Islet of Langerhans (tissue), 1 donor: ENCODE results near the gene ABCA12.
"Not testable (repeated sequence)": the region's sequence is repeated elsewhere in the genome, so short reads cannot be mapped to it uniquely, and the experiment has no call there.

Source experiments
- FAIRE-seq: peaks from one replicate; lab custom pipeline; 2011; peaks lifted over from hg19 to GRCh38; lab: Jason Lieb, UNC

The ABCA12 gene, protein sequence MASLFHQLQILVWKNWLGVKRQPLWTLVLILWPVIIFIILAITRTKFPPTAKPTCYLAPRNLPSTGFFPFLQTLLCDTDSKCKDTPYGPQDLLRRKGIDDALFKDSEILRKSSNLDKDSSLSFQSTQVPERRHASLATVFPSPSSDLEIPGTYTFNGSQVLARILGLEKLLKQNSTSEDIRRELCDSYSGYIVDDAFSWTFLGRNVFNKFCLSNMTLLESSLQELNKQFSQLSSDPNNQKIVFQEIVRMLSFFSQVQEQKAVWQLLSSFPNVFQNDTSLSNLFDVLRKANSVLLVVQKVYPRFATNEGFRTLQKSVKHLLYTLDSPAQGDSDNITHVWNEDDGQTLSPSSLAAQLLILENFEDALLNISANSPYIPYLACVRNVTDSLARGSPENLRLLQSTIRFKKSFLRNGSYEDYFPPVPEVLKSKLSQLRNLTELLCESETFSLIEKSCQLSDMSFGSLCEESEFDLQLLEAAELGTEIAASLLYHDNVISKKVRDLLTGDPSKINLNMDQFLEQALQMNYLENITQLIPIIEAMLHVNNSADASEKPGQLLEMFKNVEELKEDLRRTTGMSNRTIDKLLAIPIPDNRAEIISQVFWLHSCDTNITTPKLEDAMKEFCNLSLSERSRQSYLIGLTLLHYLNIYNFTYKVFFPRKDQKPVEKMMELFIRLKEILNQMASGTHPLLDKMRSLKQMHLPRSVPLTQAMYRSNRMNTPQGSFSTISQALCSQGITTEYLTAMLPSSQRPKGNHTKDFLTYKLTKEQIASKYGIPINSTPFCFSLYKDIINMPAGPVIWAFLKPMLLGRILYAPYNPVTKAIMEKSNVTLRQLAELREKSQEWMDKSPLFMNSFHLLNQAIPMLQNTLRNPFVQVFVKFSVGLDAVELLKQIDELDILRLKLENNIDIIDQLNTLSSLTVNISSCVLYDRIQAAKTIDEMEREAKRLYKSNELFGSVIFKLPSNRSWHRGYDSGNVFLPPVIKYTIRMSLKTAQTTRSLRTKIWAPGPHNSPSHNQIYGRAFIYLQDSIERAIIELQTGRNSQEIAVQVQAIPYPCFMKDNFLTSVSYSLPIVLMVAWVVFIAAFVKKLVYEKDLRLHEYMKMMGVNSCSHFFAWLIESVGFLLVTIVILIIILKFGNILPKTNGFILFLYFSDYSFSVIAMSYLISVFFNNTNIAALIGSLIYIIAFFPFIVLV (N-terminal part only)

DNA sequence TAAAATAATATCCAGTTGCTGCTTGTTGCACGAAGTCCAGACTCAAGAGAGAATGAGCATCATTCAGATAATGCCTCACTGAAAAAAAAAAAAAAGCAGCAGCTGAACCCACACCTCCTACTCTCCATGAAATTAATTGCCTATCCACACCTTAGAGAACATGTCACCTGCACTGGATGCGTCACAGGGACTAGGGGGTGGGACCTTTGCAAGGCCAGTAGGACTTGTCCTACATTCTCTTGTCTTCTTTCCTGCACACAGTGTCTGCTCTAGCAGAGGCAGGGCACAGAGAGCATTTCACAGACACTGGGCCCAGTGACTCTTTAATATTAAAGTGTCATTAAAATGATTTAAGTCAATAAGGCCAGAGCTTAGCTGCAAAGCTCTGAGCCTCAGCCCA, at the start of gene ABCA12:
Gene ABCA12, minus strand, starts transcription at position 148 of the 400 bp plus-strand sequence. CDS start 418 bp downstream, outside the sequence.
- FAIRE-seq: no peak

DNA sequence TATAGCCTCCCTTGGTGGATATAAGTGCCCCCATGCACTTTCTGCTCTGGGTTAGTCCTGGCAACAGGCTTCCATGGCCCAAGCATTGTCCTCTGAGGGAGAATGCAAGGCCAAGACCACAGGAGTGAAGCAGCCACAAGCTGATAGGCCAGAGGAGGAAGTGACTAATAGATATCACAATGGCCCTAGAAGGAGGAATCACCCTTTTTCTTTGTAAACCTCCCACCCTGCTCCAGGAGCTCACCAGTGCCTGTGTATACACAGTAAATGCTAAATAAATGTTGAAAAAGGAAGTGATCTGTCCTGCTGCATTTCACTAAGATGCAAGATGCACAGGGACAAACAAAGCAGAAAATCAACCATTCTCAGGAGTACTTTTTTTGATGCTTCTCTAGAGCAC, 49.7 kb upstream of the ABCA12 start:
- no peak for FAIRE-seq

DNA sequence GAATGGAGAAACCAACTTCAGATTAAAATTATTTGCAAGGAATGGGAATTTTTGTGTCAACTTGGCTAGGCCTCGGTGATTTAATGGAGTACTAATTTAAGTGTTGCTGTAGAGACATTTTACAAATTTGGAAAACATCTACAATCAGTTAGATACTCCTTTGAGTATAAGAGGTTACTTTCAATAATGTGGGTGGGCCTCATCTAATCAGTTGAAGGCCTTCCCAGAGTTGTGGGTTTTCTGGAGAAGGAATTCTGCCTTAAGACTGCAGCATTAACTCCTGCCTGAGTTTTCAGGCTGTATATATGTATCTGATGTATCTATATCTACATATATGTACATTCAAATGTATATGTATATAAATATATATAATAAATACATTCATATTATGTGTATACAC, 47.6 kb upstream of the ABCA12 start:
- no peak for FAIRE-seq

DNA sequence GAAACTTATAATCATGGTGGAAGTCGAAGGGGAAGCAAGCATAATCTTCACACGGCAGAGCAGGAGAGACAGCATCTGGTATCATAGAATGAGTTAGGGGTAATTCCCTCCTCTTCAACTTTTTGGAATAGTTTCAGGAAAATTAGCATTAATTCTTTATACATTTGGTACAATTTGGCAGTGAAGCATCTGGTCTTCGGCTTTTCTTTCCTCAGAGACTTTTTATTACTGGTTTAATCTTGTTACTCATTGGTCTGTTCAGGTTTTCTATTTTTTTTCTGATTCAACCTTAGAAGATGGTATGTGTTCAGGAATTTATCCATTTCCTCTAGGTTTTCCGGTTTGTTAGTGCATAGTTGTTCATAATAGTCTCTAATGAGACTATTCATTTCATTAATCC, 39.7 kb upstream of the ABCA12 start:
- no peak for FAIRE-seq

DNA sequence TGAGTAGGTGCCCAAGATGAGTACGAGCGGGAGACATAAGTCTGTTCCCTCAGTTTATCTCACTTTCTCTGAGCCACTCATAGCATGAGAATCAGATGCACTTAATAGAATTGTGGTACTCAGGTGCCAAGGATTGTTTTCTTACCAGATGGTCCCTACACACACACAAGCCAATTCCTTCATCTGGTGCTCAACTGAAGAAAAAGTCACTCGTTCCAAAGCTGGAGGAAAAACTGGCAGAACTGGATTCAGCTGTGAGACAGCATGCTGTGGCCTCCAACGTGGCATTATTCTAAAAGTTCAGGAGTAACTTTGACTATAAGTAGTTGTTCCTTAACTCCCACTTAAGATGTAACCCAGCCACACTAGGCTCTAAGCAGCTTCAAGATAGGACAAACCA, 33.4 kb upstream of the ABCA12 start:
- FAIRE-seq: no peak

DNA sequence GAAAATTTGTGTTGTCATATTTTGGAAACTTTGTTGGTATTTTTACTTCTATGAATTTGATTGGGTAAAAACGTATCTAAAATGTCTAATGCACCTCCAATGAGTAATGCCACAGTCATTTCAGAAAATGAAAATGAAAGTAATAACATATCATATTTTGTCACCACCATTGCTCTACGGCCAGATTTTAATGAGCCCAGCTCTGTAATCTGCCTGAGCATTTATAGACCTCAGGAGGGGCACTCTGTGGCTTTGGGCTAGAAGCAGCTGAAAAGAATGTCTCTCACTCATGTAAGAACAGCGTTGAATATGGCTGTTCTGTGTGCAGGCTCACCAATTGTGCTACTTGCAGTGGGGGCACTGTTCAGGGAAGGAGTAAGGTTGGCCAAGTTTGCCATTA, 32.7 kb upstream of the ABCA12 start:
- FAIRE-seq: no peak

DNA sequence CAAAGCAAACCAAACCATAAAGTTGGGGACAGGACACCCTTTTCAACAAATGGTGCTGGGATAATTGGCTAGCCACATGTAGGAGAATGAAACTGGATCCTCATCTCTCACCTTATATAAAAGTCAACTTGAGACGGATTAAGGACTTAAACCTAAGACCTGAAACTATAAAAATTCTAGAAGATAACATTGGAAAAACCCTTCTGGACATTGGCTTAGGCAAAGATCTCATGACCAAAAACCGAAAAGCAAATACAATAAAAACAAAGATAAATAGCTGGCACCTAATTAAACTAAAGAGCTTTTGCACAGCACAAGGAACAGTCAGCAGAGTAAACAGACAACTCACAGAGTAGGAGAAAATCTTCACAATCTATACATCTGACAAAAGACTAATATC, 28.1 kb upstream of the ABCA12 start:
- not testable (repeated sequence) for FAIRE-seq

DNA sequence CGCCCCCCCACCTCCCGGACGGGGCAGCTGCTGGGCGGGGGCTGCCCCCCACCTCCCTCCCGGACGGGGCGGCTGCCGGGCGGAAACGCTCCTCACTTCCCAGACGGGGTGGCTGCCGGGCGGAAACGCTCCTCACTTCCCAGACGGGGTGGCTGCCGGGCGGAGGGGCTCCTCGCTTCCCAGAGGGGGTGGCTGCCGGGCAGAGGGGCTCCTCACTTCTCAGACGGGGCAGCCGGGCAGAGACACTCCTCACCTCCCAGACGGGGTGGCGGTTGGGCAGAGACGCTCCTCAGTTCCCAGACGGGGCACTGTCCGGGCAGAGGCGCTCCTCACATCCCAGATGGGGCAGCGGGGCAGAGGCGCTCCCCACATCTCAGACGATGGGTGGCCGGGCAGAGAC, 24.9 kb upstream of the ABCA12 start:
- FAIRE-seq: not testable (repeated sequence)

DNA sequence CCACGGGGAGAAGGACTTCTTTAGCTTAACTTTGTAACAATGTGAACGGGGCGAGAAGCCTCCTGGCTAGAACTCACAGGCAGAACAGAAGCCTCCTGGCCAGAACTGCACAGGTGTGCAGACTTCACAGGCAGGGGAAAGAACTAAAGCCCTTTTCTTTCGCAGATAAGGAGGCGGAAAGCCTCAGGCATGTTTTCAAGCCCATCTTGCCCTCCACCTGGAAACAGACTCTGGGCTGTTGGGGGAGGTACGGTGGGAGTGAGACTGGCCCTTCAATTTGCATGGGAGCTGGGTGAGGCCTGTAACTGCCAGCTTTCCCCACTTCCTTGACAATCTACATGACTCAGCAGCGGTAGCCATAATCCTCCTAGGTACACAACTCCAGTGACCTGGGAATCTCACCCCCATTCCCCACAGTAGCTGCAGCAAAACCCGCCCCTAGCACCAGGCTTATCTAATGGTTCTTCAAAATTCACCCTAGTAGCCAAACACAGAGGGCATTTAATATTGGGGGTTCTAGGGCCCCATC, 22.9 kb upstream of the ABCA12 start:
- no peak for FAIRE-seq

DNA sequence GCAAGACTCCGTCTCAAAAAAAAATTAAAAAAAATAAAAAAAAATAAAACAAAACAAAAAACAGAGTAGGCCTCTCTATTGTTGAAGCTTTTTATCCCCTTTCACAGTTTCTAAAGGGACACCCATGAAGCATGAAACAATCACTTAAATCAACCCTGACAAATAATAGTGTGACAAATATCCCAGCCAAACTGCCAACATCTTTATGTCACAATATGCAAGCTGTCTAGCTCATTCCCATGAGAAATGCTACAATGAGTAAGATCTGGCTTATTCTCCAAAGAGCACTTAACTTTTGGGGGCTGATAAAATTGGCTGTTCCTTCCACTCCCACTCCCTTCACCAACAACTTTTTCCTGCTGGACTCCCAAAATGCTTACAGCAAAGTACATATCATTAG, 21.7 kb upstream of the ABCA12 start:
- no peak for FAIRE-seq

DNA sequence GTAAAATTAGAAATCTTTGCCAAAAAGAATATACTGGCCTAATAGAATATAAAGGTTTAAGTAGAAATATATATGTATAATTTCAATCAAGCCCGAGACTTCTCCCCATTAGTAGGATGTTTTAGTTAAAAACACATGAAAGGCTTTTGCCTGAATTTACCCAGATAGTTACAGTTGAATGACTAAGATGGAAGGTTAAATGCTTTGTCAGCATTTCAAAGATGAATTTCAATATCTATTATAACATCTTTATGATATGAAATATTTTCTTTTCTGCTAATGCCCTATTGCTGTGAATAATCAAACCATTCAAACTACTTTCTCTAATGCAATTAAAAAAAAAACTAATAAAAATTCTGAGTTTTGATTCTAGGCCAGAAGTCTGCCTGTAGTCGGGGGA, 18.0 kb upstream of the ABCA12 start:
- FAIRE-seq: no peak

DNA sequence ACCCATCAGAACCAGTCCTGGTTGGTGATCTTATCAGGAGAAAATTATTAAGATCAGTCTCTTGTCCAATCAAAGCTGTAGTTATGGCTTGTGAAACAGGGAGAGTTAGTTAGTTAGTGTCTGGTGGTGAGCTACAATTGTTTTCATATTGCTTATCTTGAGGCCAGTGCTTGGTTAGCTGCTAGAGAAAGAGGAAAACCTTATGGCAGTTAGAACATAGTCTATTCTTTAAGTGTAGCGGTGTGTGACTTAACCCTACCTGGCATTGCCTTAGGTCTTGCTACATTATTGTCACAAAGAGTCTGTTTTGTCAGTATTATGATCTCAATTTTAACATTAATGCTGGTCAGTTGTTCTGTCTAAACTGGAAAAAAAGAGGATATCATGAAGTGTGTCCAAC, 11.5 kb upstream of the ABCA12 start:
- FAIRE-seq: no peak

DNA sequence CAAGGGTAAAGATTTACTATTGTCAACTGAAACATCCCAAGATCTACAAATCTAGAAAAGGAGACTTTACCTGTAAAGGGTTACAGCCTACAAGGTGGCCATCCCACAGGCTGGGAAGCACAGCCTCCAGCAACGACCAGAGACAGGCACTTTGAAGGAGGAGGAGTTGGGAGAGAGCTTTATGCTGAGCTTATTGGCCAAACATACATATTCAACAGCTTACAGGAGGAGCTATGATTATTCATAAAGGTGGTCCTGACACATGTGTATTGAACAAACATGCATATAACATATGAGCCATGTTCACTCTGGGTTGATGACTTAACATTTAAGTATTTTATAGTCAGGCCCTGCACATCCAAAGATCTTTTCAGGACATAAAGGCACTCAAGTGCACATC, 11.1 kb upstream of the ABCA12 start:
- FAIRE-seq: no peak

DNA sequence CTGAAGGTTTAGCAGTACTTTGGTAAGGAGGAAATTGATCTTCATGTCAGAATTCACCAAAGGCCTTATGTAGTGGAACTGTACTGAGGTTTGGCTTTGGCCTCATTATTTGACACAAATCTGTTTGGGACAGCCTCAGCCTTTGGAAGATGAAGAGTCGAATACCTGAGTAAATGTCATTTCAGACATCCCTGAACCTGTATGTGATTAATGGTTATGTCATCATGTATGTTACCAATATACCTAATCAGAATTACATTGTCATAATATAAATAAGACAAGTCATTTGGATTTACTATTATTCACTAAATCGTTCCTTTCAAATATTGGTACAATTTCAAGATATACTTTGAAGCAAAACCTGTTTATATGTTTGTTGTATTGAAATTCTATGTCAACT, 10.6 kb upstream of the ABCA12 start:
- FAIRE-seq: no peak

DNA sequence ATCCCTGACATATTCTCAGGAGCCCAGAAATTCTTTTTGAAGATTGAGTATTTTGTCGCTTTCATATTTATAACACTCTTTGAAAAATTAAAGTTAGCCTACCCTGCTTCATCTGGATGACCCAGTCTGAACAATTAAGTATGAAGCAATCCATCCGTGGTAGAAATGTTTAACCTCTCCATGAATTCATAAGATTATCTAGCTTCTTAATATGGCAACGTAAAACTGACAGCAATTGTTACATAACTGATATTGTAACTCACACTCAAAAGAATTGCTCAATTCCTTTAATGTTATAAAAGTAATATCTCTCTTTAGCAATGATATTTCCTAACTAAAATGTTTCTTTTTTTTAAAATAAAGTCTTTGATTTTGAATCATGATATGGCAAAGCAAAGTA, 7.2 kb upstream of the ABCA12 start:
- no peak for FAIRE-seq

DNA sequence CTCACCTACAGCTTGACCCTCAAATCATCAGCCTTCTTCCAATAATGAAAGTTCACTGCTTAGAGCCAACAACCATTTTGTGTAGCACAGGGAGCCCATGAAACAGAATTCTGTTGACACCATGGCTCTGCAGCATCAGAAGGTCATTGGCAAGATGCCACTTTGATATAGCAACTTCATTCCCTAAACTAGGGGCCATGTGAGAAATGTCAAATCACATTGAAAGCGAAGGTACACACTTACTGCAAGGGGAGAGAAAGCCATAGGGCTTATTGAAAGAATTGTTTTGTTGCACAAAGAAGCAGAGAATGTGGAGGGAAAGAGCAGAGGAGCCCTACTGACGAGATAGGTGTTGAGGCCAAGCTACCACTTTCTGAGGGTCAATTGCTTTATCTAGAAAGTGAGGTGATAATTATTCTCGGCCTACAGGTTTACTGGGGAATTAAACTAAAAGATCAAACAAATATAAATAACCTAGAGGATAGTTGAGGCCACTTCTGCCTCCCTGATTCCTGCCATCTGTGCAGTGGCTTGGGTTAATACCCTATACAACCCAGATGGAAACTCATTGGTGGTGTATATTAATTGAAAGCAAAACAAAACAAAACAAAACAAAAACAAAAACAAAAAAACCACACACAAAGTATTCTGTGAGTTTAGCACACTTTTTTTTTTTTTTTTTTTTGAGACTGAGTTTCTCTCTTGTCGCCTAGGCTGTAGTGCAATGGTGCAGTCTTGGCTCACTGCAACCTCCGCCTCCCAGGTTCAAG, 5.9 kb upstream of the ABCA12 start:
- FAIRE-seq: no peak

DNA sequence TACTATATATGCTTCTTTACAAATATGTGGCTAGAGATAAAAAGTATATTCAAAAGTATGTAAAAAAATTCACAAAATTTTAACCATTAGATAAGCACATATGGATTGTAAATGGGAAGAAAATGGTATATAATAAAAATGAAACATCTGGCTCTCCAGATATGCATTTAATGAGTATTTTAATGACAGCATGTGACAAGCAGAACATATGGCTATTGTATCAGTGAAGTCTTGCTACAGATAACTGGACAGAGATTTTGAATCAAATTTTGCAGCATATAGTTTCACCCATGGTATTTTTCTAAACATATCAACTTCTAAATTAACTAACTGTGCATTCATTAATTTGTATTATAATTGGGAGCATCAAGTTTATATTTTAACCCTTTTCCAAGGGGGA, 5.0 kb upstream of the ABCA12 start:
- no peak for FAIRE-seq

DNA sequence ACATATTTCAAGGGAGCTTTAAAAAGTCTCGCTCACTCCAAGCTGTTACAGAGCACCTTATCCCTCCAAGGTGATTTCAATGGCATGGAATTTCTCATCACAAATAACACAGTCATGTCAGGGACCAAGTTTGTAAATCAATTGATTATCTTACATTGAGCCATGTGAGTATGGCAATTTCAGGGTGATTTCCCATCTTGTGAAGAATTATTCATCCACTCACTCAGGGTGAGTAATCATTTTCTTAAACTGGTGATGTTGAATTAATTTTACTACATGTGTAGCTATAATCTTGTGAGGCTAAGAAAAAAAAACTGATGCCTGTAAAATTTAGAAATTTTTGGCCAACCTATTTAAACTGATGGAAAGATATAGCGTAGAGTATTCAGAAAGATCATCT, 3.3 kb upstream of the ABCA12 start:
- FAIRE-seq: no peak

DNA sequence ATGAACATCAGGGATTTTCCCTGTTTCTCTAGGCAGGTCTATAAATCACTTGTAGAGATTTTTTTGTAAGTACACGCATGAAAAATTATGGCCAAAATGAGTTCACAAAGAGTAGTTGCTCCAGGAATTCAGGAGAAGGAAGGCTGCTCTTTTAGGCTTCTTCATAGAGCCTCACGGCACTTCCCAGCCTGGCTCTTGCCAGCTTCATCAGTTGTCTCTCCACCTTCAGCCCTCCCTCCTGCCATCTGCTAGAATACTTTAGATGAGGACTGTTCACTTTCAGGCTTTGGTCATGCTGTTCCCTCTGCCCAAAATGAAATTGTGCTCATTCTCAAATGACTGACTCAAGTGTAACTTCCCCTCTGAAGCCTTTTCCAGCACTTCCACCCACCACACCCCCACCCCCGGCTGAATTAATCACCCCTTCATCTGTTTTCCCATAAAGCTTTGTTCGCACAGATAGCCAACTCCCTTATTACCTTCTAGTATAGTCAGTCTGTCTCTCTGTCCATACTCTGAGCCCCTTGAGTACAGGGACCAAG, 1.8 kb upstream of the ABCA12 start:
- no peak for FAIRE-seq

DNA sequence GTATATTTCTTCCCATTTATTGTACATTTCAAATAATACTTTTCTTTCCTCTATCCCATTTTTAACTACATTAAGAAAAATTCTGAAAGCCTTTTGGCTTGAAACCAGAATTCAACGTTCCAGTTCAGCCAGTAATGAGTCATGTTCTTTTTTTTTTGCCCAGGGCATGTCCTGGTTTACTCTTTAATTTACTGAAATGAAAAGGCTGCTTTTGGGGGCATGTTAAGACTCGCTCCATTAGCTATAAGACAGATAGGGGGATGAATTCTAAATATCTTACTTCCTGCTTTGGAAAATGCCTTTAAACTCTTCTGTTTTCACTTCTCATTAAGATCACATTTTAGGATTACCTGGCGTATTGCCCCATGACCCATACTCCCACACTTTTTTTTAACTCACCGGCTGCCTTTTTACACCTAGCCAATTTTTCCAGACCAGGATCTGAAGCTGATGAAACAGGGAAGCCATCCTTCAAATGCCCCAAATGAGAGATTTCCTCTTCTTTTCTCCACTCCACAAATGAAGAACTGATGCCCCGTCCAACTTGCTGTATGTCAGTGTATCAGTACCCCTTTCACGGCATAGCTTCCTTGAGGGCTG, 585 bp downstream of the ABCA12 start:
- no peak for FAIRE-seq

DNA sequence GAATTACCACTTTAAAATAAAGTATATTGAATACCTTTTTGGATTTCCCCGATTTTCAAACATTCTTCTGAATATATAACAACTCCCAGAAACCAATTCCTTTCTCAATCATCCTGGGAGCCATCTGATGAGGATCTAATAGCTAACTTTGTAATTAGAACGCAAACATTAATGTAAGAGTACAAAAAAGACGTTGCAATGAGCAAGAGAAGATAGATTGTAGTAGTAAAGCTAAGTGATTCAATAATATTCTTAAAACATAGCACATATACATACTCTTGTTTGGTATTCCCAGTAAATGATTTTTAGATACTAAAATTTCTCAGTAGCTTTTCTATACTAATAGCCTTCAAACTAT, 1.1 kb downstream of the ABCA12 start:
- no peak for FAIRE-seq
